Measurements from ENCODE around the gene NRL.

NRL gene

DNA sequence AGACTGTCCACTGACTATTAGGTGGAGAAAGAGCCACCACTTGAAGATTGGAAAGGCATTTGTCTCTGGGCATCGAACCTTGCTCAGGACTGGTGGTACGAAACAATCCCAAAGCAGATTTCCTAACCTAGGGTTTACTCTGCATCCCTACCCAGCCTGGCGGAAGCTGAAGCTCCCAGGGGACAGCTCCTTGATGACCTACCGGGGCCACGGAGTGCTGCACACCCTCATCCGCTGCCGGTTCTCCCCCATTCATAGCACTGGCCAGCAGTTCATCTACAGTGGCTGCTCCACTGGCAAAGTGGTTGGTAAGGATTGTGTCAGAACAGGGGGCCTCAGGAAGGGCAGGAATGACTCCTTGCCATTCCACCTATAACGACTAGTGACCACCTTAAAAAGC is 6.5 kb upstream of the NRL start:
- TF ChIP-seq EZH2phosphoT487 (IDR thresholded peaks at IDR 0.05; ENCODE audit: low read length) (no peak), EZH2 (optimal IDR thresholded peaks at IDR 0.05; ENCODE audit: low read depth, low read length) (no peak)
- TF ChIP-seq, protein P1, sequence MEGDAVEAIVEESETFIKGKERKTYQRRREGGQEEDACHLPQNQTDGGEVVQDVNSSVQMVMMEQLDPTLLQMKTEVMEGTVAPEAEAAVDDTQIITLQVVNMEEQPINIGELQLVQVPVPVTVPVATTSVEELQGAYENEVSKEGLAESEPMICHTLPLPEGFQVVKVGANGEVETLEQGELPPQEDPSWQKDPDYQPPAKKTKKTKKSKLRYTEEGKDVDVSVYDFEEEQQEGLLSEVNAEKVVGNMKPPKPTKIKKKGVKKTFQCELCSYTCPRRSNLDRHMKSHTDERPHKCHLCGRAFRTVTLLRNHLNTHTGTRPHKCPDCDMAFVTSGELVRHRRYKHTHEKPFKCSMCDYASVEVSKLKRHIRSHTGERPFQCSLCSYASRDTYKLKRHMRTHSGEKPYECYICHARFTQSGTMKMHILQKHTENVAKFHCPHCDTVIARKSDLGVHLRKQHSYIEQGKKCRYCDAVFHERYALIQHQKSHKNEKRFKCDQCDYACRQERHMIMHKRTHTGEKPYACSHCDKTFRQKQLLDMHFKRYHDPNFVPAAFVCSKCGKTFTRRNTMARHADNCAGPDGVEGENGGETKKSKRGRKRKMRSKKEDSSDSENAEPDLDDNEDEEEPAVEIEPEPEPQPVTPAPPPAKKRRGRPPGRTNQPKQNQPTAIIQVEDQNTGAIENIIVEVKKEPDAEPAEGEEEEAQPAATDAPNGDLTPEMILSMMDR (IDR thresholded peaks at IDR 0.05; ENCODE audit: low read length) = no peak
- peaks cover 4% of the 10 kb centered on the region for H3K79me2 ChIP-seq (ENCODE audit: low read length)
- H3K36me3 ChIP-seq (replicated peaks; ENCODE audit: insufficient read depth, low read length) = no peaks in the 10 kb centered on the region

DNA sequence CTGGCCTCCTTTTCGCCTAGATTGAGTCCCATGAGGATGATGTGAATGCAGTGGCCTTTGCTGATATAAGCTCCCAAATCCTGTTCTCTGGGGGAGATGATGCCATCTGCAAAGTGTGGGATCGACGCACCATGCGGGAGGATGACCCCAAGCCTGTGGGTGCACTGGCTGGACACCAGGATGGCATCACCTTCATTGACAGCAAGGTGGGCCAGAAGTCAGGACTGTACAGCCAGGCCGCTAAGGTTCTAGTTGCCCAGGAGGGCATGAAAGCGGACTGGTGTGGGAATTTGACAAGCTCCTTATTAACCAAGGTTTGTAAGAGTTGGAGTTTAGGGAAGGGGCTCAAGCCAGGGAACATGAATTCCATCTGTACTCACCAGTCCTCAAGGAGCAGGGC is 4.9 kb upstream of the NRL start:
- Histone ChIP-seq H3K27me3 (replicated peaks; ENCODE audit: insufficient read depth, low read length) (no peaks in the 10 kb centered on the region), H3K27ac (ENCODE audit: low read length) (no peak overlapping the region), H3K36me3 (replicated peaks; ENCODE audit: insufficient read depth, low read length) (no peaks in the 10 kb centered on the region), H3K4me2 (ENCODE audit: low read depth, low read length) (no peak overlapping the region), H2AFZ (ENCODE audit: low read length) (no peak overlapping the region), H3K4me3 (ENCODE audit: low read length) (no peak overlapping the region), H3K4me1 (ENCODE audit: low read length) (no peaks in the 10 kb centered on the region), H3K79me2 (ENCODE audit: low read length) (peaks cover 13% of the 10 kb centered on the region), H3K9ac (ENCODE audit: low read length) (no peak overlapping the region), H4K20me1 (ENCODE audit: insufficient read depth, low read length) (no peaks in the 10 kb centered on the region), H3F3A (ENCODE audit: insufficient read depth, low read length) (no peaks in the 10 kb centered on the region), H3K9me2 (replicated peaks; ENCODE audit: insufficient read depth, low read length) (no peaks in the 10 kb centered on the region), H3K9me3 (replicated peaks; ENCODE audit: insufficient read depth, low read length) (no peaks in the 10 kb centered on the region)
- TF ChIP-seq, protein P1 (IDR thresholded peaks at IDR 0.05; ENCODE audit: low read length) = no peak
- TF ChIP-seq EZH2 (optimal IDR thresholded peaks at IDR 0.05; ENCODE audit: low read depth, low read length) = no peak
- TF ChIP-seq EZH2phosphoT487 (IDR thresholded peaks at IDR 0.05; ENCODE audit: low read length) = no peak
- DNase-seq = no peak

More for the DNA sequence above, 6.5 kb upstream of the NRL start:
- no peaks in the 10 kb centered on the region for H4K20me1 ChIP-seq (ENCODE audit: insufficient read depth, low read length)
- H3K9me3 ChIP-seq (replicated peaks; ENCODE audit: insufficient read depth, low read length) = no peaks in the 10 kb centered on the region
- H2AFZ ChIP-seq (ENCODE audit: low read length) = no peak overlapping the region
- no peak overlapping the region for H3K4me3 ChIP-seq (ENCODE audit: low read length)
- no peak overlapping the region for H3K4me2 ChIP-seq (ENCODE audit: low read depth, low read length)
- H3K9ac ChIP-seq (ENCODE audit: low read length) = no peak overlapping the region
- no peaks in the 10 kb centered on the region for H3F3A ChIP-seq (ENCODE audit: insufficient read depth, low read length)
- no peak overlapping the region for H3K27ac ChIP-seq (ENCODE audit: low read length)
- H3K27me3 ChIP-seq (replicated peaks; ENCODE audit: insufficient read depth, low read length) = no peaks in the 10 kb centered on the region
- DNase-seq = no peak
- H3K9me2 ChIP-seq (replicated peaks; ENCODE audit: insufficient read depth, low read length) = no peaks in the 10 kb centered on the region
- H3K4me1 ChIP-seq (ENCODE audit: low read length) = no peaks in the 10 kb centered on the region

DNA sequence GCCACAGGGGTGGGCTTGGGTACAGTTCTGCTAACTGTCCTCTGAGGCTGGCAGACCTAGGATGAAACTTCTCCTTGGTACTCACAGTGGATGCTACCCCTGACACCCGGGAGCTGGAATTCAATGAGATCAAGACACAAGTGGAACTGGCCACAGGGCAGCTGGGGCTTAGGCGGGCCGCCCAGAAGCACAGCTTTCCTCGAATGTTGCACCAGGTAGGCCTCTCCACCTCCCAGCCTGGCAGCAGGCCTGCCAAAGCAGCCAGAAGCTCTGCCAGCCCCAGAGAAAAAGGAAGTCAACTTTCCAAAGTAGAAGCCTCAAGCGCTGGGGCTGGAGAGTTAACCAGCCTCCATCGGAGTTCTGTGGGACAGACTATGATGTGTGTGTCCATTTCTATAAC is 2.4 kb upstream of the NRL start:
- H3K9ac ChIP-seq (ENCODE audit: low read length) = no peak overlapping the region

More for the DNA sequence above, 2.4 kb upstream of the NRL start:
- H3K9me3 ChIP-seq (replicated peaks; ENCODE audit: insufficient read depth, low read length) = no peaks in the 10 kb centered on the region
- peaks cover 11% of the 10 kb centered on the region for H3F3A ChIP-seq (ENCODE audit: insufficient read depth, low read length)
- H3K4me2 ChIP-seq (ENCODE audit: low read depth, low read length) = no peak overlapping the region
- no peak for DNase-seq
- no peak overlapping the region for H3K4me3 ChIP-seq (ENCODE audit: low read length)
- no peaks in the 10 kb centered on the region for H3K36me3 ChIP-seq (replicated peaks; ENCODE audit: insufficient read depth, low read length)
- no peaks in the 10 kb centered on the region for H3K27me3 ChIP-seq (replicated peaks; ENCODE audit: insufficient read depth, low read length)
- no peaks in the 10 kb centered on the region for H3K4me1 ChIP-seq (ENCODE audit: low read length)
- no peak overlapping the region for H3K27ac ChIP-seq (ENCODE audit: low read length)
- H2AFZ ChIP-seq (ENCODE audit: low read length) = no peak overlapping the region
- H3K9me2 ChIP-seq (replicated peaks; ENCODE audit: insufficient read depth, low read length) = no peaks in the 10 kb centered on the region
- TF ChIP-seq, protein P1 (IDR thresholded peaks at IDR 0.05; ENCODE audit: low read length) = no peak
- TF ChIP-seq EZH2 (optimal IDR thresholded peaks at IDR 0.05; ENCODE audit: low read depth, low read length) = no peak
- TF ChIP-seq EZH2phosphoT487 (IDR thresholded peaks at IDR 0.05; ENCODE audit: low read length) = no peak
- no peaks in the 10 kb centered on the region for H4K20me1 ChIP-seq (ENCODE audit: insufficient read depth, low read length)
- peaks cover 13% of the 10 kb centered on the region for H3K79me2 ChIP-seq (ENCODE audit: low read length)

Data from MM.1S (cell line).